HG03521 (cell line): ENCODE results near the gene UBN1.

ENCODE experiments used
- ATAC-seq: cut with Tn5 transposase; IDR thresholded peaks from one replicate; pipeline ENCODE4 v1.9.1; 2021; ENCODE audit warnings: mild to moderate bottlenecking, moderate library complexity; ENCODE audit not compliant: unreplicated experiment

UBN1 gene

DNA sequence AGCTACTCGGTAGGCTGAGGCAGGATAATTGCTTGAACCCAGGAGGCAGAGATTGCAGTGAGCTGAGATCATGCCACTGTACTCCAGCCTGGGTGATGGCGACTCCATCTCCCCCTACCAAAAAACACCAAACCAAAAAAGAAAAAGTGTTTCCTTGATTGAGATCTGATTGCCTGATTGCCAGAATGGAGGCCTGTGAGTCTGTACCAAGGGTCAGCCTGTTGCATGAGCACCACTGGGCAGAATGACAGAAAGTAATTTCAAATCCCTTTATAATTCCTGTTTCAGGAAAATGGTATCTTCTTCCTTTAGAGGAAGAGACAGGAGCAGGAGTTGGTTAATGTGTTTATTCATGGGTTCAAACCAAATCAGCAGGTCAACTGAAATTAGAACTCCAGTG lies 8.5 kb downstream of the UBN1 start:
- ATAC-seq, result no peak

DNA sequence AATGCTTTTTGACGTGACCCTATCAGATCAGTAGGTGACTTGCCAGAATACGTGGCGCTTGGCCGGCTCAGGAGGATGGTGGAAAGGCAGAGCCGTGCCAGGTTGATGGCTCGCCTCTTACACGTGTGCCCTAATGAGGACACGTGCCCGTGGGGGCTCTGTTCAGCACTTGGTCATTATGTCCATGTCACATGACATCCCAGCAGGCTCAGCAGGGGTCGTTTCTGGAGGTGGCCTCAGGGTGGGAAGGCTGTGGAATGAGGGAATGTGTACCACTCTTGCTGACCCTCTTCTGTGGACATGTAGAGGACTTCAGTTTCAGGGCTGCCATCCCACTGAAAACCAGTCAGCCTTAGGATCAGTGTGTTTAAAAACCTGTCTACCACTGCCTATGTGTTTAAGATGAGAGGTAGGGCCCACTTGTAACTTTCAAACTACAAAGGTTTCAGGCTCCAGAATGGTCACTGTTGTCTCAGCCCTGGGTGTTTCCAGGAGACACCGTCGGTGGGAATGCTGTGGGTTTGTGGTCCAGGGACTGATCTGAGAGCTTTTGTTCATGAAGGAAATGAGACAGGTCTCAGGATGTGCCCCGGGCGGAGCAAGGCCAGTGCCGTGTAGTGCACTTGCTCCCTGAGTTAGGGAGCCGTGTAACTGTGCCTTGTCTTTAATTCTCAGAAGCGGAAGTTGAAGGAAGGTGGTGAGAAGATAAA lies 12.1 kb downstream of the UBN1 start:
- ATAC-seq, result no peak

DNA sequence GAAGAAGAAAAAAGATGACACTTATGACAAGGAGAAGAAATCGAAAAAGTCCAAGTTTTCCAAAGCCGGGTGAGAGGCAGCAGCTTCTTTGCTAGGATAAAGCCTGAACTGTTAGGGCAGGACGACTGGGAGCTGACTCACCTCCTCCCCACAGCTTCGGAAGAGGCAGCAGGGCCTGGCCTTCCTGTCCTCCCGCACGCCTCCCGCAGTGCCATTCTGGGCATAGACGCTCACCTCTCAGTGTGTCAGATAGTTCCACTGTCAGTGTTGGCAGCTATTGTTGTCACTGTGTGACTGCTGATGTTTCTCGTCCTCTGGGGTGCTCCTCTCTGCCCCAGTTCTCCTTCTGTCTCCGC lies 12.6 kb downstream of the UBN1 start:
- ATAC-seq, result no peak

DNA sequence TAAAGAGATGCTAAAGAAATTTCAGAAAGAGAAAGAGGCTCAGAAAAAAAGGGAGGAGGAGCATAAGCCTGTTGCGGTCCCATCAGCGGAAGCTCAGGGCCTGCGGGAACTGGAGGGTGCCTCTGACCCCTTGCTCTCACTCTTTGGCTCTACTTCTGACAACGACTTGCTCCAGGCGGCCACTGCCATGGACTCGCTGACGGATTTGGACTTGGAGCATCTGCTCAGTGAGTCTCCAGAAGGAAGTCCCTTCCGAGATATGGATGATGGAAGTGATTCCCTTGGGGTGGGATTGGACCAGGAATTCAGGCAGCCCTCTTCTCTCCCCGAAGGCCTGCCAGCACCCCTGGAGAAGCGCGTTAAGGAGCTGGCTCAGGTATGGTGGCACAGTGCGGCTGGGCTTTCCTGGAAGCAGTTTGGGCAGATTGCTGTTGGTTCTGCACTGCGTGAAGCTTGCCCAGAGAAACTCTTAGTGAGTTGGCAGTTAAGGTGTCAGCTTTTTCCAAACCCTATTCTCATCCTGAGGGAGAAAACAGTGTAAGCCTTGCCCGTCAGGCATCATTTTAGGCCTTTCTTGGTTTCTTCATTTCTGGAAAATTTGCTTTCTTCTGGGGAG lies 13.6 kb downstream of the UBN1 start:
- no peak for ATAC-seq

DNA sequence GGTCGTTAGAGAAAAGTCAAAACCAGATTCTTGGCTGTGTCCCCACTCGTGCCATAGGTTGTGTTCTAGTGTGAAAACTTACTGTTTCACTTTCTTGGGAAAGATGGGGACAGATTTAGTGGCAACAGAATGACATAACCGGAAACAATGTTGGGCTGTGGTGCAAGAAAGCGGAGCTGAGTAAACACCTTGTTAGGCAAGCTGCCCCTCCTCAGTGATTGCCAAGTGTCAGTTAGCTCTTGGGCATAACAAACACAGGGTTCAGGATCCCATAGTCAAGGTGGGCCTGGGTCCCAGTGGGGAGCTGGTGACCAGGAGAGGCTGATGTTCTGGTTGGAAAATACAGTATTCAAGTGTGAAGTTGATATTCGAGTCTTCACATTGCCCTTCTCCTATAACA lies 15.4 kb downstream of the UBN1 start:
- no peak for ATAC-seq

DNA sequence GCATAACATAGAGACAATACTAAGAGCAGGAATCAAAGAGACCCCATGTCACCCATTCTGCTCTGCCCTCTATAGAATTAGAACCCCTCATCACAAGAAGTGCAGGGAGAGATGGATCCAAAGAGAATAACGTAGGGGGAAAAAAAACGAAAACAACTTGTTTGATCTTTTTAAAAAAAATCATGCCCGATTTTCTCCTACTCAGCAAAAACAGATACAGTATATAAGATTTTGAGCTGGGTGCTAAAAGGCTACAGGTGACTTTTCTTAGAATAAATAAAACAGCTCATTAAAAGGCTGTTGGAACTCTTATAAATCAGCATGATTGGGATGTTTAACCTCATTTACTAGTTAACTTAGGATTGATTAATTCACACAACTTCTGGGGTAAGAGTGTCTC lies 17.4 kb downstream of the UBN1 start:
- ATAC-seq, result no peak

DNA sequence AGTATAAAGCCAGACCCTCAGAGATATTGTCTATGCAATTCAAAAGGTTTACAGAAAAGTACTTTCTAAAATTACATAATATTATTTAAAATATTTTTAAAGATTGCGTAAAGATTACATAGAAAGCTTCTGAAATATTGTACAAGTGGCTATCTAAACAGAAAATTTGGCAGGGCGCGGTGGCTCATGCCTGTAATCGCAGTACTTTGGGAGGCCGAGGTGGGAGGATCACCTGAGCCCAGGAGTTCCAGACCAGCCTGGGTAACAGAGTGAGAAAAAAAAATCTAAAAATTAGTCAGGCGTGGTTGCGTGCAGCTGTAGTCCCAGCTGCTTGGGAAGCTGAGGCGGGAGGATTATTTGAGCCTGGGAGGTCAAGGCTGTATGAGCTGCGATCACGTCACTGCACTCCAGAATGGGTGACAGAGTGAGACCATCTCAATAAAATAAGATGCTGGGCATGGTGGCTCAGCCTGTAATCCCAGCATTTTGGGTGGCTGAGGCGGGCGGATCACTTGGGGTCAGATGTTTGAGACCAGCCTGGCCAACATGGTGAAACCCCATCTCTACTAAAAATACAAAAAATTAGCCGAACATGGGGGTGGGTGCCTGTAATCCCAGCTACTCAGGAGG lies 18.1 kb downstream of the UBN1 start:
- ATAC-seq, result no peak

DNA sequence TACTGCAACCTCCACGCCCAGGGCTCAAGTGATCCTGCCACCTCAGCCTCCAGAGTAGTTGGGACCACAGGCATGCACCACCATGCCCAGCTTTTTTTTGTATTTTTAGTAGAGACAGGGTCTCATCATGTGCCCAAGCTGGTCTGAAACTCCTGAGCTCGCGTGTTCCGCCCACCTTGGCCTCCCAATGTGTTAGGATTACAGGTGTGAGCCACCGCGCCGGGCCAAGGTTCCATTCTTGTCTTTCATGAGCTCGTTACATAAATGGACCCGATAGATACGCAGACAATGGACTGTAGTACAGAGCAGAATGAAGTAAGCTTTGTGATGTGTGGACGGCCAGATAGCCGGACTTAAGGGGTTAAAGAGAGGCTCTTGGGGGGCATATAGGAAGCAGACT lies 19.3 kb downstream of the UBN1 start:
- no peak for ATAC-seq

DNA sequence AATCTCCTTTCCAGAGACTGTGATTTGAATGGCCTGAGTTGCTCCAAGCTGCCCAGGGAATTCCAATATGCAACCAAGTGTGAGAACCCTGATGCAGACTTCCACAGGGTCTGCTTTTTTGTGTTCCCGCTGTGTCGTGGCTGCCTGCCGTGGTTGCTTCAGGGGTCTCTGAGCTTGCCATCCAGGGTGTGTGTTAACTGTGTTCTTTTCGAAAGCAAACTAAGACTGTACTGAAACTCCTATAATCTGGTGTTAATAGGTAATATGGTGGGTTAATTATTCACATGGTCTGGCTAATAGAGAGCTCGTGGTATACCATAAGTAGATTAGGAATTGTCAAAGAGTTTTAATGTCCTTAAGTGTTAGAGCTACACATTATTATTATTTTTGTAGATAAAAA lies 20.7 kb downstream of the UBN1 start:
- no peak for ATAC-seq

DNA sequence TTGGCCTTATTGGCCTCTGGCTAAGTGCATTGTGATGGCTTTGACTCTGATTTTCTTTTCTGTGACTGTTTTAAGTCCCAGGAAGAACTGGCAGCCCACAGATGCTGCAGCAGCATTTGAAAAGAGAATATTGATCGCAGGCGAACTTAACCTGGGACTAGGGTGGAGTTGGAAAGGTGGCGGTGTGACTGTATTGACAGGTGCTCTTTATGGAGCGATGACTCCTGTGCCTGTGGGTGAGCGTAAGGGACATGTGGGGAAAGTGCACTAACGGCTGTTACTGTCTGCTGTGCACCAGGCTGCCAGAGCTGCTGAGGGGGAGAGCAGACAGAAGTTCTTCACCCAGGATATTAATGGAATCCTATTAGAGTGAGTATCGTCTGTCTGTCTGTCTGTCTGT lies 21.3 kb downstream of the UBN1 start:
- no peak for ATAC-seq

DNA sequence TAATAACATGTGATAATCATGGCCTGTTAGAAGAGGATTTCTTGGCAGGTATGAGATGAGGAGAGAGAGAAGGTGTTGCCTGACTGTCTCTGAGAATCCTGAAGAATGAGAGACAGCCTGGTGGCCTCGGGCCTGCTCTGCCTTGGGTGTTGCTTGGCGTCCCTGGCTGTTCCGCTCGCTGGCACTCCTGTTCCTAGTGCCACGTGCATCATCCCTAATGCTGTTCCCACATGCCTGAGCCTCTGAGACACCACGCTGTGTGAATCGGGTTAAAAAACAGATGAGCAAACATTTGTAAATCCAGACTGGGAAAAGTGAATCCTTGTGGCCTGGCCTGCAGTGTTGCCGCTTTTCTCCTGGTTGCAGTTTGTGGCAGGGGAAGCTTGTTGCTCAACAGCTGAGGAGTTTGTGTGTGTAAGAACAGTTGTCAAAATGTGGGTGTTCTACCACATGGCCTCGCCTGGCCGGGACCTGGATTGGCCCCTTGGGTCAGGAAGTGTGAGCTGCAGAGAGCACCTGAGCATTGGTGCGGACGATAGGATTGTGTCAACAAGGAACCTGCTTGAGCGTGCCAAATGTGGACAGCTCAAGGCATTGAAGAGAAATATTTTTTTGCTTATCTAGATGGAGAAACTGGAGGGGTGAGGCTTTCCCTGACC lies 22.0 kb downstream of the UBN1 start:
- ATAC-seq, result no peak

DNA sequence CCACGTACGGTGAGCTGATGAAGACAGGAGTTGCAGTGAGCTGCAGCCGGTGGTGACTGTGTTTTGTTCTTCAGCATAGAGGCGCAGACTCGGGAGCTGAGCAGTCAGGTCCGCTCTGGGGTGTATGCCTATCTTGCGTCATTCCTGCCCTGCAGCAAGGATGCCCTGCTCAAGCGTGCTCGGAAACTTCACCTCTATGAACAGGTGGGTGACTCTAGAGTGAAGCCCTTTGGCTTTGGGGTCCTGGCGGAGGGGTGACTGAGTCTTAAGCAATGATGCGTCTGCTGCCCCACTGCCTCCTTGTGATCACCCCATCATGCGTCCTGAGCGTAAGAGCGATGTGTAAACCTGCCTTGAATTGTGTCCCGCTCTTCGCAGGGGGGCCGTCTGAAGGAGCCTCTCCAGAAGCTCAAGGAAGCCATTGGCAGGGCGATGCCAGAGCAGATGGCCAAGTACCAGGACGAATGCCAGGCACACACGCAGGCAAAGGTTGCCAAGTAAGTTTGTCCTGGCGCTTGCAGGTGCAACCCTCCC lies 22.9 kb downstream of the UBN1 start:
- no peak for ATAC-seq

DNA sequence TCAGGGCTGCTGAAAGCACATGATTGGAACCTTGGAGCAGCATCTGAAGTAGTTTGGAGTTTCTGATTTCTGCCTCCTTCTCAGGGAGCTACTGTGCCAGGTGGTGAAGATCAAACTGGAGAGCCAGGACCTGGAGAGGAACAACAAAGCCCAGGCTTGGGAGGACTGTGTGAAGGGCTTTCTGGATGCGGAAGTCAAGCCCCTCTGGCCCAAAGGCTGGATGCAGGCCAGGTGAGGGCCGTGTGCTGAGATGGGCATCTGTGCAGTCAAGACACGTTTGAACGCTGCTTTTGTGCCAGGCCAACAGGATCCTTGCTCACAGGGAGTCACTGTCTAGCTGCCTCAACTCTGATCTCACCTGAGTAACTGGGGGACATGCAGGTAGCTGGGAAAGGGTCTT lies 23.8 kb downstream of the UBN1 start:
- no peak for ATAC-seq

DNA sequence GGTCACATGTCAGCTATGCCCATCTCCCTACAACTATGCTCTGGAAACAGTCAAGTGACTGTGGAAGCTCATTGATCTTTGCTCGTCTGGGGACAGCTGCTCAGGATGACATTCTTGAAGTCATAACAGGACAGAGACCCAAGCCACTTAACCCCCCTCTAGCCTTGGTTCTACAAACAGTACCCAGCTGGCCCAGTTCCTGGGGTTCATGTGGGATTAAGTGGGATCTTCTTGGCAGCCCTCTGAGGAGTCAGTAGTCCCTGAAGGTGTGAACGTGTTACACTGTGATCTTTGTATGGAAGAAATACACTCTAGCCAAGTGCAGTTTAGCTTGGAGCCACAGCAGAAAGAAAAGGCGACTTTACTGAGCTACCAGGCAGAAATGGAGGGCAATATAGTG lies 25.8 kb downstream of the UBN1 start:
- ATAC-seq, result no peak

DNA sequence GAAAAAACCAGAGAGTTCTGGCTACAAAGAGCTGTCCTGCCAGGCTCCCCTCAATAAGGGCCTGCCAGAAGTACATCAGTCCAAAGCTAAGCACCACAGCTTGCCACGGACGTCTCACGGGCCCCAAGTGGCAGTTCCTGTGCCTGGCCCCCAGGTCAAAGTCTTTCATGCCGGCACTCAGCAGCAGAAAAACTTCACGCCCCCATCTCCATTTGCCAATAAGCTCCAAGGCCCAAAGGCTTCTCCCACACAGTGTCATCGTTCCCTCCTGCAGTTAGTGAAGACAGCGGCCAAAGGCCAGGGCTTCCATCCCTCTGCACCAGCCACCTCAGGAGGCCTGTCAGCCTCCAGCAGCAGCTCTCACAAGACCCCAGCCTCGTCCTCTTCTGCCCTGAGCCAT lies 27.4 kb downstream of the UBN1 start:
- no peak for ATAC-seq

DNA sequence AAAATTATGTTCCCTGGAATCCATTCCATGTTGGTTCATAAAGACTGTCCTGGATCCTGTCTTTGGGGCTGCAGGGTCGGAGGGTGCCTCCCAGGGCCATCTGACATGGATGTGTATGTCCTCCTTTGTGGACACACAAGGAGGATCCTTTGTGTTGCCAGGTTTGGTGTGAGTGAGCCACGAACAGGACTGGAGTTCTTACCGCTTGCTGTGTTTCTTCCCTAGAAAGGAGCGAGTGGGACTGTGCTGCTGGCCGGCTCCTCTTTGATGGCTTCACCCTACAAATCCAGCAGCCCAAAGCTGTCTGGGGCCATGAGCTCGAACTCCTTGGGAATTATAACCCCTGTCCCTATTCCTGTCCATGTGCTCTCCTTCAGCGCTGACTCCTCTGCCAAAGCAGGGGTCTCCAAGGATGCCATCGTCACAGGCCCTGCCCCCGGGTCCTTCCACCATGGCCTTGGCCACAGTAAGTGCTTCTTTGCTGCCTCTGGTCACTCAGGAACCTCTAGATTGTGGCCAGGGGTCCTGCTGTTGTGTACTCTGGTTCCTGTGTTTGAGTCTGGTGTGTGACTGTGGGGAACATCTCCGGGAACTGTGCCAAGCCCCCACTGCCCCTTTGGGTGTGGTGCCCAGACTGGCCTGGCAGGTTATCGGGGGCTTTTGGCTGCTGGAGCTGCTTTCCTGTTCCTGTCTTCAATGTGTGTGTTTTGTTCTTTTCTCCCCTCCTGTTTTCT lies 29.5 kb downstream of the UBN1 start:
- no peak for ATAC-seq

DNA sequence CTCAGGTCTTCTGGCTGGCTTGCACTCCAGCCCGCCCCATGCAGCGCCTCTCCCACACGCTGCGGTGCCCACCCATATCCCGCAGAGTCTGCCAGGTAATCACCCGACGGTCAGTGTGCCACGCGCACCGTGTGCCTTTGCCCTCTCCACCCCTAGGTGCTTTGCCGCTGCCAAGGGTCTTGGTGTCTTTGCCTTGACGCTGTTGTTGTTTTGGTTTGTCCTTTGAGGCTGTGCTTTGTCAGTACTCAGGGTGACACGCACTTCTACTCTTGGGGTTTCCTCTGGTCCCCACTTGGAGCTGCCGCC lies 30.1 kb downstream of the UBN1 start:
- no peak for ATAC-seq

DNA sequence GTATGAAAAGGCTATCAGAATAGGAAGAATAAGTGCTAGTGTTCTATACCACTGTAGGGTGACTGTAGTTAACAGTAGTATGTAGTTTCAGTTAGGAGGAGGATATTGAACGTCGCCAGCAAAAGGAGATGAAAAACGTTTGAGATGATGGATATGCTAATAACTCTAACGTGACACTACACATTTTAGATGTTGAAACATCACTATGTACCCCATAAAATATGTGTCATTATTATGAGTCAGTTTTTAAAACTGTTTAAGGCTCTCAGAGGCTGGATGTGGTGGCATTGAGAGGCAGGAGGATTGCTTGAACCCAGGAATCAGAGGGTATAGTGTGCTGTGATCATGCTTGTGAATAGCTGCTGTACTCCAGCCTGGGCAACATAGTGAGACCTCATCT lies 31.8 kb downstream of the UBN1 start:
- ATAC-seq, result no peak

DNA sequence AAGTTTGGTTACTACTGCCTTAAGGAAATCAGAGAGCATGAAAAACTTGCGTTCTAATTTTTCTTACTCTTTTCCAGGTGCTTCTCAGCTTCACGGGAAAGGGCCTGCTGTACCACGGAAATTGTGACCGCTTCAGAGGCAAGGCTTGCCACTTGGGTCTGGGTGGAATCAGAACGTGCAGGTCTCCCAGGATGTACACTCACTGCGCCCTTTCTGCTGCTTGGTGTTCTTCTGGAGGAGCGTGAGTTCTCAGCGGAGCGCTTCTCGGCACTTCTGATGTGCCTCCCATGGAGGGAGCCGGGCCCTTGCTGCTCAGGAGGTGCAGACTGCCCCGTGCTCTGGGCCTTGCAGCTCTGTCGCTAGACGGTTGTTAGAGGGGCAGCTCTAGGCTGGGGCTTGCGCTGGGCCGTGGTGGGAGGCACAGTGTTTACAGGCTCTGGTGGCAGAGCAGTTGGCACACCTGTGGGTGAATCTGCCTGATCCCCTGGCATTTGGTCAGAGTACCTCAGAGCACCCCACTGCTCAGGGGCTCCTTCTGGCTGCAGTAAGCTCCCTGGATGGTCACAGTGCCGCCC lies 32.8 kb downstream of the UBN1 start:
- ATAC-seq, result no peak

DNA sequence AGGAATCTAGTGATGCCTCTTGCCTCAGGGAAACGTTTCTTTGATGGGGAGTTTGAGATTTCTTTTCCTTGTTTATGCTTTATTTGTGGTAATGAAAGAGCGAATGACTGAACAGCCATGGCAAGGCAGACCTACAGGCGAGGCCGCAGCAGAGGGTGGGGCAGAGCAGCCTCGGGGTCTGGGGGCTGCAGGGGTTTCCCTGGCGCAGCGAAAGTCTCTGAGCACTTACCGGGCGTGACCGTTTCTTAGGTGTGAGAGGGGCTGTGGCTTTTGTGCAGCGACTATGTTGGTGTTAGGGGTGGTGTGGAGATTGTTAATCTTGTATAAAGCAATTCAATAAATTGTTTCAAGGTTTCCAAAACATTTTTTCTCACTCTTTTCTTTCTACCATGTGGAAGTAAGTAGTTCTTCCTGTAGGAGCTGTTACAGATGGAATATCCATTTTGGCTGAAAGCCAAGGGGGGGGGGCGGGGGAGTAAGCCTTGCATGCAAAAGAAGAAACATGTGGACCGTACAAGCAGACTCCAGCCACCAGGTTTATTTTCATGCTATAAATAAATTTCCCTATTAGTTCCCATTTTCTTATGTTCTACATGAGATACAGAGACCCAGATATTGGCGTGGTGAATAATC lies 34.8 kb downstream of the UBN1 start:
- no peak for ATAC-seq
